Measurements from ENCODE around the gene MME.

DNA sequence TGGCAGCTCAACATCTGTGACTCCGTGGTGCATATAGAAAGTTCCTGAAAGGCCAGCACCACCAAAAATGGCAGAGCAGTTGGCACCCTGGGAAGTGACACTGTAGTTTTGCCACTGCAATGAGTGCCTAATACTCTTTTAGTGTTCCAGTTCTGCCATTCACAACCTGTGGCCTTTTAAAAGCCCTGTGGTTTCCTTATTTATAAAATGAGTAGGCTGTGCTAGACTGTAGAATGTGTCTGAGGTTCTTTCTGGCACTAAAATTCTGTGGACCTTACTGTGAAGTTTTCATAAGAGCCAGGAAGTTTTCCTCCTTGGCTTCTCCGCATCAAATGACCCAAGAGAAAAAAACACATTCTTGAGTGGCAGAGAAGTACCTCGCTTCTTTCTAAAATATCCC lies 74.1 kb downstream of the MME start:
- TF ChIP-seq, protein P1, sequence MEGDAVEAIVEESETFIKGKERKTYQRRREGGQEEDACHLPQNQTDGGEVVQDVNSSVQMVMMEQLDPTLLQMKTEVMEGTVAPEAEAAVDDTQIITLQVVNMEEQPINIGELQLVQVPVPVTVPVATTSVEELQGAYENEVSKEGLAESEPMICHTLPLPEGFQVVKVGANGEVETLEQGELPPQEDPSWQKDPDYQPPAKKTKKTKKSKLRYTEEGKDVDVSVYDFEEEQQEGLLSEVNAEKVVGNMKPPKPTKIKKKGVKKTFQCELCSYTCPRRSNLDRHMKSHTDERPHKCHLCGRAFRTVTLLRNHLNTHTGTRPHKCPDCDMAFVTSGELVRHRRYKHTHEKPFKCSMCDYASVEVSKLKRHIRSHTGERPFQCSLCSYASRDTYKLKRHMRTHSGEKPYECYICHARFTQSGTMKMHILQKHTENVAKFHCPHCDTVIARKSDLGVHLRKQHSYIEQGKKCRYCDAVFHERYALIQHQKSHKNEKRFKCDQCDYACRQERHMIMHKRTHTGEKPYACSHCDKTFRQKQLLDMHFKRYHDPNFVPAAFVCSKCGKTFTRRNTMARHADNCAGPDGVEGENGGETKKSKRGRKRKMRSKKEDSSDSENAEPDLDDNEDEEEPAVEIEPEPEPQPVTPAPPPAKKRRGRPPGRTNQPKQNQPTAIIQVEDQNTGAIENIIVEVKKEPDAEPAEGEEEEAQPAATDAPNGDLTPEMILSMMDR (IDR thresholded peaks at IDR 0.05; ENCODE audit: insufficient read depth, low read depth, low read length): no peak
- no peak for TF ChIP-seq EZH2 (IDR thresholded peaks at IDR 0.05; ENCODE audit: insufficient read depth, low read length)

Data from astrocyte (in vitro differentiated cells and primary cell).